ENCODE results near the gene CYB561A3.

The CYB561A3 gene

GRCh38 chr11:61370349-61371005, 8.8 kb upstream of the CYB561A3 start:
- in situ Hi-C loops (cut with HindIII; ENCODE audit: low sequenced_read_pairs): no loop called here

GRCh38 chr11:61369372-61370348, 8.0 kb upstream of the CYB561A3 start:
- in situ Hi-C loops (cut with HindIII; ENCODE audit: low sequenced_read_pairs): no loop called here

GRCh38 chr11:61368646-61369045, 7.0 kb upstream of the CYB561A3 start:
- in situ Hi-C loops (cut with HindIII; ENCODE audit: low sequenced_read_pairs): no loop called here

- in situ Hi-C loops (cut with HindIII; ENCODE audit: low sequenced_read_pairs): no loop called here
These were observed 5.7 kb upstream of the CYB561A3 start for GRCh38 chr11:61367406-61367805.

- in situ Hi-C loops (cut with HindIII; ENCODE audit: low sequenced_read_pairs): no loop called here
These were observed 2.5 kb upstream of the CYB561A3 start for GRCh38 chr11:61364012-61364675.

GRCh38 chr11:61362542-61362875, 827 bp upstream of the CYB561A3 start:
- in situ Hi-C loops (cut with HindIII; ENCODE audit: low sequenced_read_pairs): no loop called here

- in situ Hi-C loops (cut with HindIII; ENCODE audit: low sequenced_read_pairs): no loop called here
These were observed 393 bp downstream of the CYB561A3 start for GRCh38 chr11:61361237-61361740.

- in situ Hi-C loops (cut with HindIII; ENCODE audit: low sequenced_read_pairs): no loop called here
These were observed 2.2 kb downstream of the CYB561A3 start for GRCh38 chr11:61359516-61359915.

GRCh38 chr11:61358566-61358965, 3.1 kb downstream of the CYB561A3 start:
- in situ Hi-C loops (cut with HindIII; ENCODE audit: low sequenced_read_pairs): no loop called here

GRCh38 chr11:61357894-61358239, 3.8 kb downstream of the CYB561A3 start:
- in situ Hi-C loops (cut with HindIII; ENCODE audit: low sequenced_read_pairs): no loop called here

GRCh38 chr11:61357233-61357893, 4.3 kb downstream of the CYB561A3 start:
- in situ Hi-C loops (cut with HindIII; ENCODE audit: low sequenced_read_pairs): no loop called here

GRCh38 chr11:61356706-61357105, 5.0 kb downstream of the CYB561A3 start:
- in situ Hi-C loops (cut with HindIII; ENCODE audit: low sequenced_read_pairs): no loop called here

GRCh38 chr11:61354208-61354607, 7.5 kb downstream of the CYB561A3 start:
- in situ Hi-C loops (cut with HindIII; ENCODE audit: low sequenced_read_pairs): no loop called here

GRCh38 chr11:61353131-61354067, 8.3 kb downstream of the CYB561A3 start:
- in situ Hi-C loops (cut with HindIII; ENCODE audit: low sequenced_read_pairs): no loop called here

- in situ Hi-C loops (cut with HindIII; ENCODE audit: low sequenced_read_pairs): no loop called here
These were observed 9.6 kb downstream of the CYB561A3 start for GRCh38 chr11:61352038-61352437.

GRCh38 chr11:61350803-61351202, 10.9 kb downstream of the CYB561A3 start:
- in situ Hi-C loops (cut with HindIII; ENCODE audit: low sequenced_read_pairs): no loop called here

GRCh38 chr11:61350336-61350735, 11.3 kb downstream of the CYB561A3 start:
- in situ Hi-C loops (cut with HindIII; ENCODE audit: low sequenced_read_pairs): no loop called here

- in situ Hi-C loops (cut with HindIII; ENCODE audit: low sequenced_read_pairs): no loop called here
These were observed 11.8 kb downstream of the CYB561A3 start for GRCh38 chr11:61349916-61350315.

- in situ Hi-C loops (cut with HindIII; ENCODE audit: low sequenced_read_pairs): no loop called here
These were observed 12.4 kb downstream of the CYB561A3 start for GRCh38 chr11:61349189-61349751.
